COR-L47 (cell line): ENCODE measurements around the gene TUNAR.
A peak's percentile ranks its signal among the peaks of the same experiment; 100 is the strongest.

Source experiments
- DNase-seq: peaks from one replicate; lab custom pipeline; 2025; lab: John Stamatoyannopoulos, UW

Gene TUNAR

DNA sequence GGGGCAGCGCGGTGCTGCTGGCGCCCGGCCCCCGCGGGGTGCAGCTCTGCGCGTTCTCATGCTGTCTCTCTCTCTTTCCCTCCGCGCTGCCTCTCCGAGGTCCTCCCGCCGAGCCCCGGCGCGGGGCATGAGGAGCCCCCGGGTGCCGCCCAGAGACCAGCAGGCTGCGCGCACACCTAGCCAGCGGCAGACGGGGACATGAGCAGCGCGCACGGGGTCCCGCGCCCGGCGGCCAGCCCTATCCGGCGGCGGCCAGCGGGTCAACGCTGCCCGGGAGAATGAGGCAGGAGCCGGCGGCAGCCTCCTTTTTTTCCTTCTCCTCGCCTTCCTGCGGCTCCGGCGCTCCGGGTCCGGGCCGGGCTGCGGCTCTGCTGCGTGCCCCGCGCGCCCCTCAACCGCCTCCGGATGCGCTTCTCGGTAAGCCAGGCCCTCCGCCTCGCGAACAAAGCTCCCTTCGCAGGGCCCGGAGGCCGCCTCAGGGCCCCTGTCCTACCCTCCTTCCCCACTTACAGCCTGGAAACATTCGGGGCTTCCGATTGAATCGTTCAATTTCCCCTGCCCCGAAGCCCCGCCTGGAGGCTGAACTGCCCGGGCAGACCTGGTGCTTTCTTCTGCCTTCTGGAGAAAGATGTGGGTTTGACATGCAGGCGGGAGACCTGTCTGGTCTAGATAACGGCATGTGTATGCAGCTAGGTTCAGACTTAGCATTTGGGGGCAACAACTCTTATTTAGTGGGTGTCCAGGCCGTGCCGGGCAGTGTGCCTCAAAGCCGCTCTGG, at the start of gene TUNAR:
TUNAR (plus strand) TSS at position 72 of the 778 bp plus-strand sequence.
- DNase-seq: peak; percentile 77

DNA sequence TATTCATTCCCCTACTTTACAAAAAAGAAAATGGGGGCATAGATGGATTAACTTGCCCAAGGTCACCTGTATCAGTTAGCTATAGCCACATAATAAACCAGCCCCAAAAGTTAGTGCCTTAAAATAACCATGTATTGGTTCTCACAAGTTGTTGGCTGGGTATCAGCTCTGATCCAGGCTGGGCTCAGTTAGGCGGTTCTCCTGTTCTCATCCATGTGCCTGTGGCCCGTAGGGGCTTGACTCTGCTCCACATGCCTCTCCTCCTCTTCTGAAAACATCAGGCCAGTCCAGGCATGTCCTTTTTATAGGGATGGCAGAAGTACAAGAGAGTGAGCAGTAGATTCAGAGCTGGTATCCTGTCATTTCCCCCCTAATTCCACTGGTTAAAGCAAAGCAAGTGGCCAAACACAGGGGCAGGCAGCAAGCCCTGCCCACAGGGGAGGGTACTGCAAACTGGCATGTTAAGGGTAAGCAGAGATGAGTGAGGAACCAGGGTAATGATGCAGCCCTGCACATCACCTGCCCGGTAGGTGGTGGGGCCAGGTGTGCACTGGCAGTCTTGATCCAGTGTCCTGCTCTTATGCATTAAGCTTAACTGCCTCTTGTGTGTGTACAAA, 47.9 kb upstream of the TUNAR start:
- DNase-seq: no peak

DNA sequence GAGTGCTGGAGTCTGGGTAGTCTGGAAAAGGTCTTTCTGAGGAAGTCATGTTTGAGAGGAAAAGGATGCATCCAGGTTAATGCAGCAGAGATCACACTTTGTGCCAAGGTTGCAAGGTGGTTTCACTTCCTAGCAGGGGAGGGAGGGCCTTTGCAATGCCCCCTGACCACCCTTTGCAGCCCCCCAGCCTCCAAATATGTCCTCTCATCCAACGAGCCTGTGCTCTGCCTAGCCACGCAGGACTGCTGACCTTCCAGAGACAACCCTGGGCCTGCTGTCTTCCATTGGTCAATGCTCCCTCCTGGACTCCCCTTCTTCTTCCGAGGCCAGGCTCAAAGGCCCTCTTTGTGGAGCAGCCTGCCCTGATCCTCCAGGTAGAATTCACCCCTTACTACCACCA, 47.3 kb upstream of the TUNAR start:
- DNase-seq: no peak

DNA sequence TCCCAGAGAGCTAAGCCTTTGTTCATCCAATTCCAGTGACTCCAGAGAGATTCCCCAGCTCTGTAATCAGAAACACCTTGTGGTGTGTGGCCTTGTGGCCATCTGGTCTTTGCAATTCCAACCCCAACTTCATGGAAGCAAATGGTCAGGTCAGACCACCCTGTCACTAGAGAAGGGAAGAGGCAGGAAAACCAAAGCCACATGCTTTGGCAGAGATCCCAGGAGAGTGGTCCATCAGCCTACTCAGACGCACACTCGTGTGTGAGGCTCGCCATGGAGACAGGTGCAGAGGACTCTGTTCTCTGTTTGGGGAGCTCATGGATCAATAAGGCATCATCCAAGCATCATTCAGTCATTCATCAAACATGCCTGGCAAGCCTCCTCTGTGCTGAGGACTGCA, 46.2 kb upstream of the TUNAR start:
- DNase-seq: no peak

DNA sequence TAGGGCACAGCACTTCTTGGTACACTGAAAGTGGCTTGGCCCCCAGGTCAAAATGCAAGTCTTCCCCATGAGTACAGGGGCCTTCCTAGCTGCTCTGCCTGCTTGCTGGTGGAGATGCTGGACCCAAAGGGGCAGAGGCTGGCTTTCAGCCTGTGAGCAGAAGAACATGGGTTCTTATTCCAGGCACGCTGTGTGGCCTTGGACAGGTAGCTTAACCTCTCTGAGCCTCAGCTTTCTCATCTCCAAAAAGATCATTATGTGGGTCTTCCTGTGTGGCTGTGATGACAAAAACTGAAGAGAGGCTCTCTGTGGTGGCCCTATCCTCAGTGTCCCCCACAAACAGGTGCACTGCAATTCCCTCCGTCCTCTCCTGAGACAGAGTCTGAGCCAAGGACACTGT, 45.6 kb upstream of the TUNAR start:
- DNase-seq: no peak

DNA sequence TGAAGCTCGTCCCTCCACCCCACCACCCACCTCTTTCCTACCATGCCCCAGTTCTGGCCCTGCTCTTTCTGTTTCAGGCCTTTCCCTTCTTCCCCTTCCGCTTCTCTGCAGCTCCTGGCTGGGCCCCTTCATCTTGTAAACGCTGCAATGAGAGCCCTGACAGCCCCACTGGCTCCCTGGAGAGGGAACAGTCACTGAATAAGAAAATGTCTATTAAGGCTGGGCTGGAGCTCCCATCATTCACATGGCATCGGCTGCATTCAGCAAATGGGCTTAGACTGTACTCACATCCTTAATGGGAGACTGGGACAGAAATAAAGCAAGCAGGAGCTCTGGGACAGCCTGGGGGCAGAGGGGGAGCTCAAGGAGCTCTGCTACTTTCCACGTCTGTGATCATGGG, 45.2 kb upstream of the TUNAR start:
- DNase-seq: no peak

DNA sequence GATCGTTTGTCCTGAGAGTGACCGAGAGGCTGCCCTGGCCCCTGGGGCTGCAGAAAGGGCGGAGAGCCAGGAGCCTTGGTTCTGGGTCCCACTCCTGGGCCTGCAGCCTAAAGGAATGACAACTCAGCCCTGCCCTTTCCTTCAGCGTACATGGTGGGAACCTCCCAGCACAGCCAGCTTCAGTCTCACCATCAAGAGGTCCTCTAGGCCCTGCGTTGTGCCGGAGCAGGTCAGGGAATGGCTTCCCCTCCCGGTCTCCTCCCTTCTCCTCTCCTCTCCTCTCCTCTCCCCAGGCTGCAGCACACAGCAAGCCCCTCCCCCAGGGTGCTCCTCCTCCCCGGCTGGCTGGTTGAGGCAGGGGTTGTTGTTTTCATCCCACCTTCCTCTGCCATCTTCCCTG, 44.6 kb upstream of the TUNAR start:
- no peak for DNase-seq

DNA sequence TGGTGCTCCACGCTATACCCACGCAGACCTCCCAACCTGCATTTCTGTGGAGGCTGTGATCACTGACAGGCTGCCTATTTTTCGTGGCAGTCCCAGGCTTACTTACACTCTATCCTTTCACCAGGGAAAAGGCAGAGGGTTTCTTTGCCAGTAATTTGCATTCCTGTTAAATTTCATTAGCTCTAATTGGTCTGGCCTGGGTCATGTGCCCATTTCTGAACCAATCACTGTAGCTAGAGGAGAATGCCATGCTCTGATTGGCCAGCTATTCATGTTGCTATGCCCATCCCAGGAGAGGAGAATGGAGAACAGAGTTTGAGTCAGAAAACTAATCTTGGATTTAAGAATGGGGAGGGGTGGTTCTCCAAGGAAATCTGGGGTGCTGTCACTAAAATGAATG, 43.2 kb upstream of the TUNAR start:
- DNase-seq: no peak

DNA sequence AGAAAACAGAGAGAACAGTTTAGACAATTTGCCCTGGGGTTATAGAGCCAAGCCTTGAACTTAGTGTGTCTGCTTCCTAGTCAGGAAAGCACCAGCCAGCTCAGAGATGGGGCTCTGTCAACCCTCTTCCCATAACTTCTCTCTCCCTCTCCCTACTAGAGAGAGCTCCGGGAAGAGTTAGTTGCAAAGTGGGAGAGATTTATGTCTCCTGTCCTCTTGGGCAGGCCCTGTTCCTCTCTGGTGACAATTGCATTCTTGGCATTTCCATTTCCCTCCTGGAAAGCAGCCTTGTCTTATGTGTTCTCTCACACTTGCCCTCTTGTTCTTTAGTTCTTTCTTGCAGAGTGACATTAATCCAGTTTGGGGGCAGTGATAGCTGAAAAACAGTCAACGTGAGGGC, 42.1 kb upstream of the TUNAR start:
- DNase-seq: no peak

DNA sequence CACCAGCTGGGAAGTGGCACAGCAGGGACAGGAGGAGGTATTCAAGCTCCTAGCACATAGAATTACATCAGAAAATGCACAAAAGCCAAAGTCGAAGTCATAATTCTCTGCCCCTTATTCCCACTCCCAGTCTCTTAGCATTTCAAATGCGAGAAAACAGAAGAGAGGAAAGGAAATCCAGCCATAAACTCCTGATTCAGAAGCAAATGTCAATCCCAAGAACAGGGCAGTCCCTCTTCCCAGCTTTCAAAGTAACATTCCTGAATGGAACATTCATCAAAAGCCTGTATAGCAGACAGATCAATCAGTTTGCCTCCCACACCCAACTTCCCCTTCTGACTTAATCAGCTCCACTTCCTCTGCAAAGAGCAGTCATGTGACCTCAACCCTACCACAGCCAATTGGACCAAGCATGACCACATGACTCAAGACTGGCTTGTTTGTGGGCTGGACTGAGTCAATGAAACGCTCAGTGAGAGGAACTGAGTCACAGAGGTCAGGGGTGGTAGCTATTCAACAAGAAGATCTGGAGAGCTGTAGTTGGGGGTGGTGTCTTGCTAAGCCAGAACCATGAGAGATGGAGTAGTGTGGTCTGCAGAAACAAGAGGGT, 41.4 kb upstream of the TUNAR start:
- DNase-seq: no peak

DNA sequence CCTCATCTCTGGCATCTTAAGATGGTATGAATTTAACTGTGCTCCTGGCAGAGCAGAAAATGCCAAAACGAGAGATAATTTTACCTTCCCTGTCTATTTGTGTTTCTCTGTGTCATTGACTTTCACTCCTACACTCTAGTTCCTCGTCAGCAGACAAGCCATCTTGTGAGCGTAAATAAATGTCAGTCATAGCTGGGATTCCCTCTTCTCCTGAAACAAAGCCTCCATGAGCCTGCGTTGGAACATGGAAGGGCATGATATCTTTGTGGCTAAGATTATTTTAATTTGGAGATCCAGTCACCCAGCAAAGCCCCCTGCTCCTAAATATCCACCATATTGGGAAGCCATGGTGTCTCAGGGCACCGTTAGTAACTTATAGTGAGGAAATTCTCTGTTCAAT, 37.8 kb upstream of the TUNAR start:
- no peak for DNase-seq

DNA sequence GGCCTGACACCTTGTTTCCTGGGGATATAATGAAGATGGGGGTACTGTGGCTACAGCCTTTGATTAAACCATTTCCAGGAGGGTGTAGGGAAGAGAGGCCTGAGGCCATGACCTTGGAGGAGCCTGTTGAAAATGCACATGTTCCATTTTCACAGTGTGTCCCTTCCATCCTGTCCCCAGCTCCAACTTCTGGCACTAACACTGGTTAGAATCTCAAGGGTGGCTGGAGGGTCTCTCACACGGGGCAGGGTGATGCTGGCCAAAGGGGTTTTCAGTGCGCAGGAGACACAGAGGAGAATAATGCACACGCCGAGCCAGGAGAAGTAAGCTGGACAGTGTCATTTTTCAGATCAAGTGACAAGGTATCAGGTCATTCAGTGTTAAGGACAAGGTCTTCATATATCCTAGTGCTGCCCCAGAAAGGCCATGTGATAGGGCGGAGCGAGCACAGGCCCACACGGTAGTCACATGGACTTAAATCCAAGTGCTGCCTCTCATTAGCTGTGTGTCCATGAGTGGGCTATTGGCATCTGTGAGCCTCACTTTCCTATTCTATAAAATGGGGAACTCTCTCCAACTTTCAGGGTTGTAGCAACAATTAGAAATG, 36.4 kb upstream of the TUNAR start:
- no peak for DNase-seq

DNA sequence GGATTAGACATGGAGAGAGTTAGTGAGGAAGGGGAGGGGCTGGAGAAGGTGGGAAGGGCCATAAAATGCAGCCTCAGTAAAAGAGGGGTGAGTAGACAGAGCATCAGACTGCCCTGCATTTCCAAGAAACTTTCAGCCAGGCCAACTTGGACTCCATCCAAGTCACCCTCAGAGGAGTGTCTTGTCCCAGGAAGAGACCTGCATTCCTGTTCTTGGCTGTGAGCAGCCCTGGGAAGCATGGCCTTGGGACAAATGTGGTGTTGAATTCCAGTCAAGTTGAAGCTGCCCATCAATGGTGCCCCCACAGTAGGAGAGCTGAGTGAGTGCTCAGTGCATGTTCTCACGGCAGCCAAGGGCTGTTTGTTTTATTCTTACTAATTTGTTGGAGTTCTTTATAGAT, 35.0 kb upstream of the TUNAR start:
- DNase-seq: no peak

DNA sequence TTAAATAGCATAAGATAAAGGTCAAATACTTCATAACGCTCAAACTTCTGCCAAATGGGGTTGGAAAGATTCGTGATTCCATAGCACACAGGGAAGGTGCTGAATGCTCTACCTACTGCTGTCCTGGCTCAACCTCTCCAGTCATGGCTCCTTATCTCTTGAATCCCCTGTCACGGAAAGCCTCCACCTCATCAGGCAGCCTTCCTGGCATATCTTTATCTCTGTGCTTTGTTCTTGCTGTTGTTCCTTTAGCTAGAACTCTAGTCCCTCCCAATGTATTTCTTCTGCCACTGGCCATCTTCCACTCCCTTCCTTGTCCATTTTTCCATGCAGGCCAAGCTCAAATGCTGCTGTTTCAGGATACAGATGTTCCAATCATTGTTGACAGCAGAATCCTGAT, 26.9 kb upstream of the TUNAR start:
- DNase-seq: no peak

DNA sequence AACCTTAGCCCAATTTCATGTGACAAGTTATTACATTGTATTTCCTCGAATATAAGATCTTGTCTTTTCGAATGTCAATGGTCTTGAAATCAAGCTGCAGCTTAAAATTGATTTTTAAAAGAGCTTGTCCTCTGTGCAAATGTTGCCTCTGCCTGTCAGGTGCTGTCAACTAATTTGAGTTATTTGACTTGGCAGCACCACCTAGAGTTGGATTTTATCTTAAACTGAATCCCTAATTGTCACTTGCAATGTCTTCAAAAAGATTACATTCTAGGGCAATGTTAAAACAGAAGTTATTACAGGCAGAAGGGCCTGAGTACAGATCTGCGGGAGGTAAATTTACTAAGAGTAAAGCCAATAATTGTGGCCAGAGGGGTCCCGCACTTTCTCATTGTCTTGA, 26.2 kb upstream of the TUNAR start:
- DNase-seq: peak; percentile 25

DNA sequence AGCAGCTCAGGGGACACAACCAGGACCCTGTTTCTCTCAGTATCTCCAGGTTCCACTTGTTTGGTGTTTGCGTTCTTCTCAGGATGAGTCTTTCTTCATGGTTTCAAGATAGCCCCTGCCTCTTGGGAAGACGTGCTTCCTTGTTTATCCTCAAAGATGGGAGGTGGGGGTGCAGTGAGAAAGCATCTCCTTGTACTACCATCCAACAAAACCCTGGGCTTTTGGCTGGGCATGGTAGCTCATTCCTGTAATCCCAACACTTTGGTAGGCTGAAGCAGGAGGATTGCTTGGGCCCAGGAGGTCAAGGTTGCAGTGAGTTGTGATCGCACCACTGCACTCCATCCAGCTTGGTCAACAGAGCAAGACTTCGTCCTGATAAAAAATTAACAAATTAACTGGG, 21.0 kb upstream of the TUNAR start:
- DNase-seq: no peak

DNA sequence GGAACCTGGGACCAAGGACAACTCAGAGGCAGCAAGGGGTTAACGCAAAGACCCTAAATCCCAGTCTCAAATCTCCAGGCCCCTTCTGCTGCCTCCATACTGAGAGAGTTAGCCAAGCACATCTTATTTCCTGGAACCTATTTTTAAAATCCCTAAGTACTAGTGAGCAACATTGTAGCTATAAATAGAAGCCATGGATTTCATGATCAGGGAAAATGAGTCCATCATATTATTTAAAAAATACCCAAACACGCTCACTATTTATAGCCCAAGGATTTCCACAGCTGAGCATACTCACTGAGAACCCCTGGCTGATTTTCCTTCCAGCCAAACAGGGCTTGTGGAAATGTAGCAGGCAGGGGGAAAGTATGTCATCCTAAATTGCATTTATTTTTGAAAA, 19.4 kb upstream of the TUNAR start:
- DNase-seq: no peak

DNA sequence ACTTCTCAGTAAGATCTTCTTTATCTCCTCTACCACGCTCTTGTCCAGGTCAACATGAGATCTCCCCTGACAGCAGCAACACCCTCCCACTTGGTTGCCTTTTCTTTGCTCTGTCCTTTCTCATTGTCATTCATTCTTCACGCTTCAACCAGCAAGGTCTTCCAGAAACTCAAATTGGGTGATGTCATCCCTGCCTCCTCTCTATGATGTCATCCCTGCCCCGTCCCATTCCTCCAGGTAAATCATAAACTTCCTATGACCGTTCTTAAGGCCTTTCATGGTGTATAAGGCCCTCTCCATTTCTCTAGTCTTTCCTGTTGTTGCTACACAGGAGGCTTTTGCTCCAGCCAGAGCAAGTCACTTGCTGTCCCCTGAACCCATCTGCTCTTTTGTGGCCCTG, 17.7 kb upstream of the TUNAR start:
- no peak for DNase-seq

DNA sequence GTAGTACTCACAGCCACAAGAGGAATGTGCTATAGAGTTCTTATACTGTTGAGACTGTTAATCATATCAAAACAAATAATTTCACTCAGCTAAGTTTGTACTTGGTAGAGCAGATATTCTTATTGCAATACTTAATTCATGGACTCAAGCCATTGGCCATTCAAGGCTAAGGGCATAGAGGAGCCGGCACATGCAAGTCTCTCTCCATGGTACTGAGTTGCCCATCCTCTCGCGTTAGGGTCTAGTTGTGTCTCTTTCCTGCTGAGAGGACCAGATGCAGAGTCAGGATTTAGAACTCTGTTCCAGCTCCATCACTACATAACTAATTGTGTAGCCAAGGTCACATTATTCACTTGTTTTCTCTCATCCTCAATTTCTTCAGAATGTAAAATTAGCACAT, 14.4 kb upstream of the TUNAR start:
- no peak for DNase-seq

DNA sequence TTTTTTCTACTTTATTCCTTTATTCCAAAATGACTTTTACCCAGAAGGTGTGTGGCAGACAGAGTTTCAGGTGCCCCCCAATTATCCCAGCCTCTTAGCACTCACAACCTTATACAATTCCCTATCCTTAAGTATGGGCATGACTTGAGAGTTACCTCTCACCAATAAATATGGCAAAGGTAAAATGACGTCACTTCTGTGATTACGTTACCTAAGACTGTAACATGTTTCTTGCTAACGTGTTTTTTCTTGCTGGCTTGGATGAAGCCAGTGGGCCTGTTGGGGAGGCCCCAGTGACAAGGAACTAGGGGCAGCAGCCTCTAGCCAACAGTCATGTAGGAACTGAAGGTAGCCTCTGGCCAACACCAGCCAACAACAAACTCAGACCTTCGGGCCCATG, 13.3 kb upstream of the TUNAR start:
- DNase-seq: no peak

DNA sequence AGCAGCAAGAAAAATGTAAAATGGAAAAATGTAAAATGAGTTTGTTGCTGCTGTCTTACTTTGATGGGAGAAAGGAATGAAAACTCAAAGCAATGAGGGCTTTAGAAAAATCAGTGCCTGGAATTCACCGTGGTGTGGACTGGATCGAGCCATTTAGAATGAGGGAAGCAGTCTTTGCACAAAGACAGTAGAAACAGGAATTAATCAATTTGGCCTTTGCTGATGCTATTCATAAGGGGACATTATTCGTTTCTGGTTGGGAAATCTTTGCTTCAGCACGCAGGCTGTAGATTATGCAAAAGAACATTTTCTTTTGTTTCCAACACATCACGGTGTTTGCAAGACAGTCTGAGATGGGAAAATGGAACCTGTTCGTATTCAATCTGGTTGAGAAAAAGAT, 6.9 kb upstream of the TUNAR start:
- no peak for DNase-seq

DNA sequence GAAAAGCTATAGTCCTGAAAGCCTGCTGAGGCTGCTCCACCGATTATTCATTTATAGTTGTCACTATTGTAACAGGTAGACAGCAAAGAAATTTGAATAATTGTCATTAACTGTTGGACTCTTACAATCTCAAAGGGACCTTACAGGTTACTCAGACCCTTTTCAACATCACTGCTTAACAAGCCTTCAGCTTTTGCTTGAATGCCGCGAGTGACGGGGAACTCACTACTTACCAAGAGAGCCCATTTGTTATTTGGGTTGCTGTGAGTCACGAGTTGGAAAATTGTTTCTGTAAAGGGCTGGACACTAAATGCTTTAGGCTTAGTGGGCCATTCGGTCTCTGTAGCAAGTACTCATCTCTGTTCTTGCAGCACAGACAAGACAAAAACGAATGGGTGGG, 5.9 kb upstream of the TUNAR start:
- no peak for DNase-seq

DNA sequence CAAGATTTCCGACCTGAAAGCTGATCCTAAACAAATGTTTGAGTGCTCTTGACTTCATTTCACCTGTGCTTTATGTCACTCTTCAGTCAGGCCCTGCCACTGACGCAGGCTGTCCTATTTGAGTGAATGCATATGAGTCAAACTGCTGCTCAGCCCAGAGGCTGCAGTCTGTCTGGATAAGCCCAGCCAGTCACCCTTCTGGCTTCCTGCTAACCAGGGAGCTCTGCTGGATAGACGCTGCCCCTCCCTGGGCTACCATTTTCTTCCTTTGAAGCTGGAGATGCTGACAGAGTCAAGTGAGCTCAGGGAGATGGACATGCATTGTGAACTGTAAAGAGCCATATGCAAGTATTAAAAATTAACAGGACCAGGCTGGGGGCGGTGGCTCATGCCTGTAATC, 5.1 kb upstream of the TUNAR start:
- DNase-seq: no peak
